WTC11 (cell line): ENCODE measurements around the gene PLXND1. TPM values are rescaled to one million over a fixed set of nuclear protein-coding genes. Genes with fewer than 3 reads are reported as not detected.

ENCODE experiments used
- ATAC-seq: fragments of 200-7000 bp; cut with Tn5 transposase; 2 replicates; pipeline ENCODE4 v1.10.0; 2021; ENCODE audit warnings: mild to moderate bottlenecking, moderate library complexity
- CTCF ChIA-PET: fragments of 300-600 bp; sonication (Branson Sonifier 250); formaldehyde crosslinking; loops from one replicate; lab custom pipeline; 2021; ENCODE audit warnings: antibody characterized with exemption; lab: Charles Lee
- POLR2A ChIA-PET: fragments of 350-600 bp; sonication (Branson Sonifier 250); formaldehyde crosslinking; loops from one replicate; lab custom pipeline; 2021; ENCODE audit warnings: antibody characterized with exemption; lab: Charles Lee
- DNase-seq: peaks from one replicate; pipeline ENCODE4 v3.0.0; 2021; ENCODE audit warnings: low spot score
- H3K27ac Mint-ChIP-seq: 2 replicates; pipeline ENCODE4 v1.8.0; 2021; ENCODE audit warnings: mixed read lengths
- H3K27me3 Mint-ChIP-seq: 2 replicates; pipeline ENCODE4 v1.8.0; 2021; ENCODE audit warnings: low read depth, mild to moderate bottlenecking, moderate library complexity, mixed read lengths
- H3K36me3 Mint-ChIP-seq: 2 replicates; pipeline ENCODE4 v1.8.0; 2021; ENCODE audit warnings: mixed read lengths
- H3K4me1 Mint-ChIP-seq: 2 replicates; pipeline ENCODE4 v1.8.0; 2022; ENCODE audit warnings: mixed read lengths
- H3K4me3 Mint-ChIP-seq: 2 replicates; pipeline ENCODE4 v1.8.0; 2021; ENCODE audit warnings: mild to moderate bottlenecking, moderate library complexity, mixed read lengths
- H3K9me3 Mint-ChIP-seq: 2 replicates; pipeline ENCODE4 v1.8.0; 2021; ENCODE audit warnings: mixed read lengths
- AFF4 ChIP-seq: sonication (generic); formaldehyde crosslinking; IDR thresholded peaks from 2 replicates; pipeline ENCODE4 v1.8.1; 2023; ENCODE audit warnings: mild to moderate bottlenecking, missing genetic modification reagents, borderline replicate concordance
- ATF2 ChIP-seq: sonication (generic); formaldehyde crosslinking; IDR thresholded peaks from 2 replicates; pipeline ENCODE4 v1.8.1; 2022; ENCODE audit warnings: low read depth, missing genetic modification reagents, borderline replicate concordance
- ATF3 ChIP-seq: sonication (generic); formaldehyde crosslinking; conservative IDR thresholded peaks from 2 replicates; pipeline ENCODE4 v1.8.1; 2022; ENCODE audit warnings: mild to moderate bottlenecking, missing genetic modification reagents
- CTCF ChIP-seq: fragments of 200-600 bp; IDR thresholded peaks from 2 replicates; pipeline ENCODE4 v1.8.0; 2022; ENCODE audit warnings: antibody characterized with exemption
- ELF4 ChIP-seq: sonication (generic); formaldehyde crosslinking; IDR thresholded peaks from 2 replicates; pipeline ENCODE4 v1.8.1; 2022; ENCODE audit warnings: low read depth, mild to moderate bottlenecking, moderate library complexity, missing genetic modification reagents
- FOXK1 ChIP-seq: sonication (generic); formaldehyde crosslinking; IDR thresholded peaks from 2 replicates; pipeline ENCODE4 v1.8.0; 2022; ENCODE audit warnings: mild to moderate bottlenecking, moderate library complexity, missing genetic modification reagents
- GTF2I ChIP-seq: fragments of 250-450 bp; sonication (Bioruptor Pico); conservative IDR thresholded peaks from 2 replicates; pipeline ENCODE4 v1.4.0; 2021; ENCODE audit warnings: mild to moderate bottlenecking
- MXD4 ChIP-seq: fragments of 250-450 bp; sonication (Bioruptor Pico); IDR thresholded peaks from 2 replicates; pipeline ENCODE4 v1.8.0; 2021; ENCODE audit warnings: mild to moderate bottlenecking, moderate library complexity, borderline replicate concordance
- TCF7 ChIP-seq: sonication (generic); formaldehyde crosslinking; IDR thresholded peaks from 2 replicates; pipeline ENCODE4 v1.8.0; 2022; ENCODE audit warnings: mild to moderate bottlenecking, low read depth, missing genetic modification reagents, moderate library complexity
- TEAD1 ChIP-seq: sonication (generic); formaldehyde crosslinking; IDR thresholded peaks from 2 replicates; pipeline ENCODE4 v1.8.0; 2022; ENCODE audit warnings: mild to moderate bottlenecking, missing genetic modification reagents
- ZSCAN18 ChIP-seq: fragments of 250-450 bp; sonication (Bioruptor Pico); IDR thresholded peaks from 2 replicates; pipeline ENCODE4 v2.1.2; 2022; ENCODE audit warnings: mild to moderate bottlenecking, moderate library complexity
- total RNA-seq: library from RNA; stranded (reverse); gene quantifications from 3 replicates; pipeline ENCODE4 v1.2.3, GENCODE V29; 2021

The PLXND1 gene
- total RNA-seq, 1 experiment from 2014 or later = 56.7 TPM

- TF ChIP-seq AFF4 (CRISPR knock-in tag) (no peak), TEAD1 (CRISPR knock-in tag) (0 out of 2 replicates have a peak, but pooled peaks have one; percentile 57), MXD4 (no peak)
Measured at GRCh38 chr3:129599607-129600006, 6.9 kb downstream of the PLXND1 start (continued).

GRCh38 chr3:129599073-129599472, 7.4 kb downstream of the PLXND1 start:
- peaks cover 85% of the 10 kb centered on the region for H3K4me1 Mint-ChIP-seq
- no peak for ATAC-seq
- no peak for DNase-seq
- POLR2A ChIA-PET = interaction anchor here (1.0 kb wide), 1 partner anchor 160 kb away, joined by 3 read pairs; the partner anchor contains the start of gene MBD4
- TF ChIP-seq ZSCAN18 (no peak), ATF2 (CRISPR knock-in tag) (0 out of 2 replicates have a peak, but pooled peaks have one; percentile 28), GTF2I (CRISPR knock-in tag) (0 out of 2 replicates have a peak, but pooled peaks have one; percentile 26)
- TF ChIP-seq, all 79 proteins: peak for 2
- H3K27me3 Mint-ChIP-seq = peaks cover 8% of the 10 kb centered on the region
- no peaks in the 10 kb centered on the region for H3K9me3 Mint-ChIP-seq
- 0 out of 2 replicates have a peak overlapping the region, but pooled peaks have one; percentile 87 for H3K27ac Mint-ChIP-seq
- CTCF ChIA-PET = interaction anchor here (0.6 to 6.1 kb wide), 5 partner anchors 10 to 216 kb away, joined by 3 to 47 read pairs (median 3); no protein-coding TSS in a partner anchor
- H3K4me3 Mint-ChIP-seq = no peak overlapping the region
- H3K36me3 Mint-ChIP-seq = no peaks in the 10 kb centered on the region

GRCh38 chr3:129598484-129598883, 8.0 kb downstream of the PLXND1 start:
- ATAC-seq = no peak
- ChIA-PET CTCF (interaction anchor here (0.8 to 6.1 kb wide), 4 partner anchors 9 to 215 kb away, joined by 3 to 47 read pairs (median 4); no protein-coding TSS in a partner anchor), POLR2A (no interaction called here)
- TF ChIP-seq ATF3 (CRISPR knock-in tag) (no peak), TCF7 (CRISPR knock-in tag) (no peak), FOXK1 (CRISPR knock-in tag) (no peak), GTF2I (CRISPR knock-in tag) (0 out of 2 replicates have a peak, but pooled peaks have one; percentile 42), ELF4 (no peak)
- no peaks in the 10 kb centered on the region for H3K36me3 Mint-ChIP-seq
- peaks cover 85% of the 10 kb centered on the region for H3K4me1 Mint-ChIP-seq
- H3K9me3 Mint-ChIP-seq = no peaks in the 10 kb centered on the region
- H3K27ac Mint-ChIP-seq = peak overlapping the region; percentile 60; the same call in 1 of the 2 replicates
- peaks cover 2% of the 10 kb centered on the region; the same call in 1 of the 2 replicates for H3K27me3 Mint-ChIP-seq
- no peak overlapping the region for H3K4me3 Mint-ChIP-seq
- no peak for DNase-seq

GRCh38 chr3:129598000-129598381, 8.5 kb downstream of the PLXND1 start:
- Mint-ChIP-seq H3K4me3 (no peak overlapping the region), H3K4me1 (peaks cover 85% of the 10 kb centered on the region), H3K27ac (peak overlapping the region; percentile 56), H3K27me3 (no peaks in the 10 kb centered on the region), H3K36me3 (no peaks in the 10 kb centered on the region), H3K9me3 (no peaks in the 10 kb centered on the region)
- ChIA-PET CTCF (interaction anchor here (0.8 to 6.1 kb wide), 4 partner anchors 8 to 215 kb away, joined by 4 to 47 read pairs (median 10); partner anchors contain the start of gene PLXND1), POLR2A (no interaction called here)
- DNase-seq (no peak), ATAC-seq (peak; percentile 19)
- TF ChIP-seq CTCF (no peak), TEAD1 (CRISPR knock-in tag) (peak; percentile 27; the same call in 1 of the 2 replicates)
